HG03378 (cell line): ENCODE measurements around the gene CEP41.

Experiments
- ATAC-seq: cut with Tn5 transposase; IDR thresholded peaks from one replicate; pipeline ENCODE4 v1.9.1; 2021; ENCODE audit warnings: mild to moderate bottlenecking, moderate library complexity; ENCODE audit not compliant: unreplicated experiment

CEP41 gene

DNA sequence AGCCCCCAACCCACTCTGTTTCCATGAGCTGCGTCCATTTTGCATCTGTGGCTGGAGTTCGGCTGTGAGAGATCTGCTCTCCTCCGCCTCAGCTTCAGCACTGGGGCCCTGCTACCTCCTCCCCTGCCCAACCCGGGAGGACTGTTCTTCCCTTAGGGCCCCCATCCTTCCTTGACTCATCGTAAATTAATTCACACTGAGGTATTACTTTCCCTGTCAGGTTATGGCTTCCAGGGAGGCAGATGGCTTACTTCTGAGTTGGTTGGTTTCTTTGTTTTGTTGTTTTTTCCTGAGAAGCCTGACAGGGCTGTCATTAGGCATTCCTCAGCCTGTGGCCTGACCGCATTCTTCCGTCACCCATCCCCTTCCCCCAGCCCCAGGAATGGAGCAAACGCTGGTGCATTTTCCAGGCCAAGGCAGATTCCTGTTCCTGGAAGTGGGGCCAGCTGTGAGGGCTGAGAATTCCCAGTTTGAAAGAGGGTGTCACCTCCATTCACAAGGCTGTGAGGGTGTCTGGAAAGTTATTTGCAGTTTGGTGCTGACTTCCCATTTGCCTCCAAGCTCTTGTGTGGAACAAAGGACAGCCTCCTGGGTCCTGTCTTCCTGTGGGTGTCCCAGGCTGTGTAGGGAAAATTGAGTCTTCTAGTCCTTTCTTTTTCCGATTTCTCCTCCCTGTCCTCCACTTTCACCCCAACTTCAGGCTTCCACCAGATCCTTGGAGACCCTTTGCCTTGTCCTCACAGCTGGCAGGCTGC is 84.5 kb downstream of the CEP41 start:
- ATAC-seq: no peak

GRCh38 chr7:130353196-130353595 is 87.6 kb downstream of the CEP41 start:
- ATAC-seq: no peak

GRCh38 chr7:130352194-130353074 is 88.4 kb downstream of the CEP41 start:
- ATAC-seq: no peak

GRCh38 chr7:130351791-130352090 is 89.1 kb downstream of the CEP41 start:
- no peak for ATAC-seq

- no peak for ATAC-seq
These were observed 89.6 kb downstream of the CEP41 start for GRCh38 chr7:130350945-130351790.

GRCh38 chr7:130349911-130350782 is 90.7 kb downstream of the CEP41 start:
- no peak for ATAC-seq

- no peak for ATAC-seq
These were observed 93.9 kb downstream of the CEP41 start for GRCh38 chr7:130346941-130347340.

DNA sequence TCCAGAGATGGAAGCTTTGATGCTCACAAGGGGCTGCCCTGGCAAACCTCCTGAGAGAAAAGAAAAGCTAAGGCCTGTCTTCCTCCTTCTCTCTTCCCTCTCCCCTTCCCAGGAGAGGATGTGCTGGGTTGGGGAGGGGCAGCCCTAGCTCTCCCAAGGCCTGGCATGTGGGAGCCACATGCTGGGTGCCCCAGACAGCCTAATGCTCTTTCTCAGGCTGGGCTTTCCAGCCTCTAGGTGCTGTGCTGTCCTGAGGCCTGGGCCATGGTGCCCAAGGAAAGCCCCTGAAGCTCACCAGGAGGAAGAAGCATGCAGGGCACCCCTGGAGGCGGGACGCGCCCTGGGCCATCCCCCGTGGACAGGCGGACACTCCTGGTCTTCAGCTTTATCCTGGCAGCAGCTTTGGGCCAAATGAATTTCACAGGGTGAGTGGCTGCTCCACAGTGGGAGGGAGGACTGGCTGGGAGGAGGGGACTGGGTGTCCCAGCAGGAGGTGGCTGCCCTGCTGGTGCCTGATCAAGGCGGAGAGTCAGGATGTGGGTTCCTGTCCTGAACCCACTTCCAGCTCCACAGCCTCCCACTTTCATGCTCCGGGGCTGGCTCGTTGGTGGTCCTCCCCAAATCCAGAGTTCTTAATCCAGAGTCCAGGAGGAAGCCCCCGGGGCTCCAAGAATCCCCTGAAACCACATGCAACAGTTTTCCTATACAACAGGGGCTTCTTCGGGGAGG is 94.5 kb downstream of the CEP41 start:
- ATAC-seq: no peak

- no peak for ATAC-seq
These were observed 95.1 kb downstream of the CEP41 start for GRCh38 chr7:130345725-130346124.

DNA sequence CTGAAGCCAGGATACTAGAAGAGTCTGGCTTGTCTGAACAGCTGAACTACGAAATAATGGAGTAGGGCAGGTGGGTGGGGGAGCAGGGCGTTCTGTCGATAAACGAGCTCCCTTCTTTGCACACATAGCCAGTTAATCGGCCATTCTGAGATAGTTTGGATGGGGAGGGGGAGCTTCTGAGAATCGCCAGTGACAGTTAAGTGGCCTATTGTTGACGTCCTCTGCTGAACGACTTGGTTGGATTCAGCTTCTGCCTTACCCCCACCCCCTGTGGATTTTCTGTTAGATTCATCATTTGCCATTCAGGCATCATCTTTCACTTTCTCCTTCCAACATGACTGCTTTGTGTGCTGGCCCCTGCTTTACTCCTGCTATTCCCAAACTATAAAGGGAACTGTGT is 95.7 kb downstream of the CEP41 start:
- ATAC-seq: no peak

DNA sequence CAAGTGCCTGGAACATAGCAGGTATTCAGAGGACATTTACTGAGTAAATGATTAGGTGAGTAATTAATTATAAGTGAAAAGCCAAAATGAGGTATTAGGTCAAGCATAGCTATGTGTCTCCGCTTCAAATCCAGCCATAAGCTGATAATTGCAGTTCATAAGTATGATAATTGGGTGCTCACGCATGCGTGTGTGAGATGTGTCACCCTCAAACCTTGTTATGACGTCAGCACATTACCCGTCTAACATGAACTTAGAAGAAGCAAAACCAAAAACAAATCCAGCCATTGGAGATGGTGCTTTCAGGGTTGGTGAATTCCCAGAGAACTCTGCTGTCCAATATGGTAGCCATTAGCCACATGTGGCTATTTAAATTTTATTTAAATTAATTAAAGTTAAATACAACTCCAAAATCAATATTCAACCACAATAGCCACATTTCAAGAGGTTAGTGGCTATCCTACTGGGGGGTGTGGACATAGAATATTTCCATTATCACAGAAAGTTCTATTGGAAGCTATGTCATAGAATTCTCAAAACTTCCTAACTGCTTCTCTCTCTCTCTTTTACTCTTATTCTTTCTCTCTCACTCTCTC is 96.4 kb downstream of the CEP41 start, which contains the start of gene CPA5:
Gene CPA5, plus strand, starts transcription at position 546 of the 596 bp plus-strand sequence. CDS start 1,670 bp downstream, outside the sequence.
- ATAC-seq: no peak
